ENCODE results near the gene NCK2. TPM values are rescaled to one million over a fixed set of nuclear protein-coding genes. Genes with fewer than 3 reads are reported as not detected.

The NCK2 gene
- total RNA-seq, 1 donor from 2014 or later, result 72.4 TPM

DNA sequence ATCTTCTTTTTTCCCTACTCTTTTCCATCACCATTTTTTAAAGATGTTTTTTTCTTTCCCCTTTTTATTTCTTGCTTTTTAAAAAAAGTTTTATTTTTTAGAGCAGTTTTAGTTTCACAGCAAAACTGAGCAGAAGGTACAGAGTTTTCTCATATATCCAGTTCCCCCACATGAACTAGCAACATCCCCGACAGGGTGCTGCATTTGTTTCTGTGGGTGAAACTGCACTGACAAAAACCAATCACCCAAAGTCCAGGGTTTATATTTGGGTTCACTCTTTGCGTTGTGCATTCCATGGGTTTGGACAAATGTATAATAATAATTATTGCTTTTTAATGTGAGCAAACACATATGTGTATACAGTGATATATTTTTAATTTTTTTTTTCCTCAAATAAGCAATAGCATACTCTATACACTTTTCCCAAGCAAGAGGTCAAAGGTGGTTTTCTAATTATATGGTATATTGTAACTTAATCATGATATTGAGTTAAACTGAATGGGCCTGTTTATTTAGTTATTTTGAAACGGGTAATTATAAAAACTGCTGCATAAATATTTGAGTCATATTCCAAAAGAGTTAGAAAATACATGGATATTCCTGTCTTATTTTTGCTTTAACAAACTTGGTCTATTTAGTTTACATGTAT lies 50.3 kb downstream of the NCK2 start:
- H3K4me1 Mint-ChIP-seq (ENCODE audit: low read depth), result peaks cover 89% of the 10 kb centered on the region
- H3K36me3 Mint-ChIP-seq (ENCODE audit: low read depth), result peaks cover 30% of the 10 kb centered on the region
- no peaks in the 10 kb centered on the region for H3K9me3 Mint-ChIP-seq
- H3K4me3 Mint-ChIP-seq (ENCODE audit: low read depth), result peak overlapping the region; percentile 77
- H3K27ac Mint-ChIP-seq, result peak overlapping the region; percentile 91
- intact Hi-C loops (cut with micrococcal nuclease), result loop anchor here (5.0 to 10.0 kb wide), 2 partner anchors 292 to 460 kb away; partner anchors contain the start of gene C2orf49
- DNase-seq (ENCODE audit: low spot score), result no peak
- H3K27me3 Mint-ChIP-seq (ENCODE audit: low read depth), result no peaks in the 10 kb centered on the region

DNA sequence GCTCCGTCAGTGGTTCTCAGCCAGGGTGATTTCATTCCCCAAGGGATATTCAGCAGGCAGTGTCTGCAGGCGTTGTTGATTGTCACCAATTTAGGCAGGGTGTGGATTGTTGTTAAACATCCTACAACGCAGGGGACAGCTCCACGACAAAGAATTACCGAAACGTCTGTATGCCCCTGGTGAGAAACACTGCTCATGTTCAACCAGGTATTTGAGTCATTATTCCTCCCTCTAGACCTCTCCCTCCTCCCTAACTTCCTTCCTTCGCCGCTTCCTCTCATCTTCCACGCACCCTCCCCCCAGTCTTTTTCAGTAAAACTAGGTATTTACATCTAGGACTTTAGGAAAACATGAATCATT lies 50.8 kb downstream of the NCK2 start:
- no peak for DNase-seq (ENCODE audit: low spot score)
- intact Hi-C loops (cut with micrococcal nuclease), result loop anchor here (5.0 to 10.0 kb wide), 2 partner anchors 292 to 461 kb away; partner anchors contain the start of gene C2orf49
- Mint-ChIP-seq H3K36me3 (ENCODE audit: low read depth) (peaks cover 35% of the 10 kb centered on the region), H3K4me3 (ENCODE audit: low read depth) (peak overlapping the region; percentile 77), H3K9me3 (no peaks in the 10 kb centered on the region), H3K27ac (peak overlapping the region; percentile 91), H3K27me3 (ENCODE audit: low read depth) (no peaks in the 10 kb centered on the region), H3K4me1 (ENCODE audit: low read depth) (peaks cover 89% of the 10 kb centered on the region)

DNA sequence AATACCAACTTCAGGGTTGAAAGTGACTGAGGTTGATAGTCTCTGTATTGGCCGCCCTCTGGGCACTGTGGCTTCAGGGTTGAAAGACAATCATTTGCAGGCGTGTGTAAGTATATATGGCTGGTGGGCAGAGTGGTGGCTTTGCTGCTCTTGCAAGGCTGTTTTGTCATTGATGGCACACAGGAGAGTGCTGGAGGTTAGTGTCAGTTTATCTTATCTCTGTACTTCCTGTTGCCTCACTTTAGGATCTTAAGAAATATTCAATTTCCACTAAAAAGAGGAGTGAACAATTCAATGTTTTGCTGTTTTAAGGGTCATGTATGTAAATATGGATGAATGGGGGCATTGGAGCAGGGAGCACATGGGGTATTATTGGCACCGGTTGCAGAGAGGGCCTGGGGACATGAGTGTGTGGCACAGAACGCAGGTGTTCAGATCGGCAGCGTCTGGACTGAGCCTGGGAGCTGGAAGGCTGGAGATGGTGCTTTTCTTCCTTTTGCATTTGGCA lies 51.5 kb downstream of the NCK2 start:
- H3K27me3 Mint-ChIP-seq (ENCODE audit: low read depth), result no peaks in the 10 kb centered on the region
- peak overlapping the region; percentile 91 for H3K27ac Mint-ChIP-seq
- peaks cover 87% of the 10 kb centered on the region for H3K4me1 Mint-ChIP-seq (ENCODE audit: low read depth)
- intact Hi-C loops (cut with micrococcal nuclease), result loop anchor here (2.0 to 10.0 kb wide), 4 partner anchors 41 to 461 kb away; partner anchors contain the start of gene C2orf49
- peaks cover 41% of the 10 kb centered on the region for H3K36me3 Mint-ChIP-seq (ENCODE audit: low read depth)
- peak overlapping the region; percentile 77 for H3K4me3 Mint-ChIP-seq (ENCODE audit: low read depth)
- H3K9me3 Mint-ChIP-seq, result no peaks in the 10 kb centered on the region
- peak; percentile 53 for DNase-seq (ENCODE audit: low spot score)

DNA sequence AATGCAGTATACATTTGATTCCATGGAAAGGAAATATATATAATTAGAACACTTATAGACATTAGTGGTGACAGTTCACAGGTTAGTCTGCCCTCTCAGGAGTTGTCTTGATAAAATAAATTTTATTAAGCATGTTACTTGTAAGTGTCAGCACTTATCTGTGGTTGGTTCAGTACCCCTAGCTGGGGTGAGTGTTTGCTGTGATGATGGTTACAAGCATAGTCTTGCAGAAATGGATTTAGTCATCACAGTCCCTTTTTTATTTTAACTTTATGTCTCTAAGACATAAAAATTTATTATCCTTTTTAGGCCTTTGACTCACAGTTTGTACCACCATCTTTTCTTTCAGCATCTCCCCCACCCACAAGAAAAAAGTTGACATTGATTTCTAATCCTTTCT lies 52.1 kb downstream of the NCK2 start:
- intact Hi-C loops (cut with micrococcal nuclease), result loop anchor here (1.0 to 10.0 kb wide), 6 partner anchors 40 to 462 kb away; partner anchors contain the start of gene C2orf49
- Mint-ChIP-seq H3K4me1 (ENCODE audit: low read depth) (peaks cover 87% of the 10 kb centered on the region), H3K27ac (peak overlapping the region; percentile 91), H3K36me3 (ENCODE audit: low read depth) (peaks cover 40% of the 10 kb centered on the region), H3K4me3 (ENCODE audit: low read depth) (peak overlapping the region; percentile 53), H3K9me3 (no peaks in the 10 kb centered on the region), H3K27me3 (ENCODE audit: low read depth) (no peaks in the 10 kb centered on the region)
- DNase-seq (ENCODE audit: low spot score), result no peak

DNA sequence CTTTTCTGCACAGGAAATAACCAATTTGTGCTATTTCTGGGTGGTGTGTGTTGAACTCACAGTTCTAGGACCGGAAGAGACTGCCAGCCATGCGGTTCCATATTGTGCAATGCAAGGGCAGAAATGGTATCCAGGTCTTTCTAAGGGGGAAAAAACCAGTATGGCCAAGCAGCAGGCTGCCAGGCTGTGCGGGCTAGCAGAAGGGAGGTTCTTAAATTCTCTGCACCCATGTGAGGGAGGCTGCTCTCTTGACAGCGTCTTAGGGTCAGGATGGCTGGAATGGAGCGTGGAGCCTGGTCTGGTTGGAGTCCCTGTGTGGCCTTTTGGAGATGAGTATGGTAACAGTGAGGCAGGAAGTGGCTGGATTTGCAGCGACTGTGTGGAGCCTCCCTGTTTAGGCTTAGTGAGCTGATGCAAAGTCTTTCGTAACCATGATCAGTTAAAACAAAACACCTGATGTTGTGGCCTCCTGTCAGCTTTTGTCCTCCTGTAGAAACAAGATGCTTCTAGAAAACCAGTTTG lies 52.6 kb downstream of the NCK2 start:
- H3K4me1 Mint-ChIP-seq (ENCODE audit: low read depth), result peaks cover 87% of the 10 kb centered on the region
- H3K9me3 Mint-ChIP-seq, result no peaks in the 10 kb centered on the region
- intact Hi-C loops (cut with micrococcal nuclease), result loop anchor here (1.0 to 10.0 kb wide), 6 partner anchors 39 to 463 kb away; partner anchors contain the start of gene C2orf49
- peaks cover 41% of the 10 kb centered on the region for H3K36me3 Mint-ChIP-seq (ENCODE audit: low read depth)
- peak overlapping the region; percentile 53 for H3K4me3 Mint-ChIP-seq (ENCODE audit: low read depth)
- peak; percentile 48 for DNase-seq (ENCODE audit: low spot score)
- H3K27me3 Mint-ChIP-seq (ENCODE audit: low read depth), result no peaks in the 10 kb centered on the region
- H3K27ac Mint-ChIP-seq, result peak overlapping the region; percentile 91

DNA sequence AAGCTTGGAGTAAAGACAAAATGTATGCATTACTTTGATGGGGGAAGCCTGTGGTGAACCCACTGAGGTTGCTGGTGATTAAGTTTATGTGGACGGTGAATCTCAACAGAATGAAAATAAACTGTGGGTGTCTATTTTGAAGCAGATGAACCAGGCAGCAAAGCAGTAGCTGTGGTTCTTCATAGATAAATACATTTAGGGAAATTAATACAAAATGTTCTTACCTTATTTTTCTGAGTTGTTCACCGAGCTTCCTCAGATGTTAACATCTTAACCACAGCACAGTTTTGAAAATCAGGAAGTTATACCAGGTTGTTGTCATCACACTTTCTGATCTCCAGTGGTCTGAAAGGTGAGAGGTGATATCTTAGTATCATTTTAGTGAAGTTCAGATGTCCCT lies 53.9 kb downstream of the NCK2 start:
- no peaks in the 10 kb centered on the region for H3K9me3 Mint-ChIP-seq
- peaks cover 86% of the 10 kb centered on the region for H3K4me1 Mint-ChIP-seq (ENCODE audit: low read depth)
- DNase-seq (ENCODE audit: low spot score), result no peak
- H3K27ac Mint-ChIP-seq, result peak overlapping the region; percentile 91
- intact Hi-C loops (cut with micrococcal nuclease), result loop anchor here (5.0 to 10.0 kb wide), 2 partner anchors 289 to 464 kb away; partner anchors contain the start of gene C2orf49
- peaks cover 35% of the 10 kb centered on the region for H3K36me3 Mint-ChIP-seq (ENCODE audit: low read depth)
- H3K4me3 Mint-ChIP-seq (ENCODE audit: low read depth), result peak overlapping the region; percentile 72
- no peaks in the 10 kb centered on the region for H3K27me3 Mint-ChIP-seq (ENCODE audit: low read depth)

DNA sequence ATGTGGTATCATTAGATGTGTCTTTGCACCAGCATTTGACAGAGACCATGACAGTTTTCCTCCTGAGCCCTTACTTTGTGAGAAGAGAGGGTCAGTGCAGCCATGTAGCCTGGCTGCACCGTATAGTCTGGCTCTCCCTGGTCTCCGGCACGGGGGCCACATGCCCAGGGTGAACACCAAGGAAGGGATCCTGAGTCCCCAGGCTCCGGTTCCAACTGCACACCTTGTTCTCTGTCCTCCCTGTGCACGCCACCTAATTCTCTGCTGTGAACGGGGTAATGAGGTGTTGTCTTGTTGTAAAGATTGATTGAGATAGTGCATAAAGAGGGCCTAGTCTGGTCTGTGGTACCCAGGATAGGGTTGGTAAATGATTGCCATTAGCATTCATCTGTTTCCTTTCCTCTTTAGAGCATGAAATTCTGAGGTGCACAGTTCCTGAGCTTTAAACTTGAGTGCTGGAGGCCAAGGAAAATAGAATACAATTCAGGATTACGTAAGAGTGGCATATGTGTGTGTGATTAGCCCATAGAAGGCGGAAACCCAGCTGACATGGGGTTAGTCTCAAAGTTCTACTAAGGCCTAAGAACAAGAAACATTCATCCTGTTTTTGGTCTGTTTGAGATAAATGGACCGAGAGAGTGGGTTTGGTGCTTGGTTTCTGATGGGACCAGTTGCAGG lies 55.5 kb downstream of the NCK2 start:
- Mint-ChIP-seq H3K27ac (peak overlapping the region; percentile 75), H3K4me3 (ENCODE audit: low read depth) (no peak overlapping the region), H3K27me3 (ENCODE audit: low read depth) (no peaks in the 10 kb centered on the region), H3K36me3 (ENCODE audit: low read depth) (peaks cover 49% of the 10 kb centered on the region), H3K4me1 (ENCODE audit: low read depth) (peaks cover 95% of the 10 kb centered on the region), H3K9me3 (no peaks in the 10 kb centered on the region)
- DNase-seq (ENCODE audit: low spot score), result no peak
- intact Hi-C loops (cut with micrococcal nuclease), result no loop called here

DNA sequence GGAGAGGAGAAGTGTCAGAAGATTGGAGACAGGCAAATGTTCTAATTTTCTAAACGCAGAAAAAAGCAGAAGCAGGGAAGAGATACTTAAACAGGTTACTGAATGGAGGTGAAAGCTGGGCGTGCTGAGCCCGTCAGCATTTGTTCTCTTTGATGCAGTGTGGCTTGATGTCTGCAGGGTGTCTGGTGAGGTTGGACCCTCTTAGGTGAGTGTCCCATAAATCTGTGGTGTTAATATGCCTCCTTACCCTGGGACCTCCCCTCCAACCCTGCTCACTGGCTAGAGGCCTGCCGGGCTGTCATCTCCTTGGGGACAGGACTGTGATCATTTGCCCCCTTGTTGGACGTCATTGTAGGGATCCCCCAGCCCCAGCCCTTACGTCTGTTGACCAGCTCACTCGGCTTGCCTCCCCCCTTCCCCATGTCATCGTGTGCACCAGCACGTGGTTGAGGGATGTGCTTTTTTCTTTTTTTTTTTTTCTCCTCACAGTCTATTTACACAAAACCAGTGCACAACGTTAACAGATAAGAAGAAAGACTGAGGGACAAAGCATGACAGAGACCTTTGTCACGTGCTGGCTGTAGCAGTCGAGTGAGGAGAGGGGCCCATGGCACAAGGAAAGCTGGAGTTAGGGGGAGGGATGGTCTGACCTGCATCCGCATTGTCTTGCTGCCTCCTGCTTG lies 56.4 kb downstream of the NCK2 start:
- Mint-ChIP-seq H3K9me3 (no peaks in the 10 kb centered on the region), H3K27me3 (ENCODE audit: low read depth) (no peaks in the 10 kb centered on the region), H3K4me3 (ENCODE audit: low read depth) (no peak overlapping the region), H3K36me3 (ENCODE audit: low read depth) (peaks cover 57% of the 10 kb centered on the region), H3K27ac (peak overlapping the region; percentile 75), H3K4me1 (ENCODE audit: low read depth) (peaks cover 91% of the 10 kb centered on the region)
- intact Hi-C loops (cut with micrococcal nuclease), result no loop called here
- no peak for DNase-seq (ENCODE audit: low spot score)

DNA sequence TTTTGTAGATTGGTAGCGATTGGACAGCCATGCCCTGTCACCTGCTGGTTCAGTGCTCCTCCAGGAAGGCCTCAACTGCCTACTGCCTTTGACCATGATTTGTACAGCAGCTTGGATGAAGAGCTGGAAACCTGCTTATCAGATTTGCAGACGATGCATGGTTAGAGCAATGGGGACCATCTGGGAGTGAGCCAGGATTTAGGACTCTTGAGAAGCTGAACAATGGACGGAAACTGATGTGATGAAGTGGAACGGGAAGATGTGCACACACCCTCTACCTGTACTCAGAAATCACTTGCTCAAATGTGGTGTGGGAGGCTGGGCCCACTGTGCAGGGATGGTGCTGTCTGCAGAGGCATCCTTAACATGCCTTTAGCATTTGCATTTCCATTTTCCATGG lies 57.2 kb downstream of the NCK2 start:
- Mint-ChIP-seq H3K4me3 (ENCODE audit: low read depth) (peak overlapping the region; percentile 31), H3K36me3 (ENCODE audit: low read depth) (peaks cover 65% of the 10 kb centered on the region), H3K27me3 (ENCODE audit: low read depth) (no peaks in the 10 kb centered on the region), H3K27ac (peak overlapping the region; percentile 78), H3K4me1 (ENCODE audit: low read depth) (peaks cover 86% of the 10 kb centered on the region), H3K9me3 (no peaks in the 10 kb centered on the region)
- intact Hi-C loops (cut with micrococcal nuclease), result loop anchor here (2.0 kb wide), 1 partner anchor 13 kb away; no protein-coding TSS in a partner anchor
- no peak for DNase-seq (ENCODE audit: low spot score)

DNA sequence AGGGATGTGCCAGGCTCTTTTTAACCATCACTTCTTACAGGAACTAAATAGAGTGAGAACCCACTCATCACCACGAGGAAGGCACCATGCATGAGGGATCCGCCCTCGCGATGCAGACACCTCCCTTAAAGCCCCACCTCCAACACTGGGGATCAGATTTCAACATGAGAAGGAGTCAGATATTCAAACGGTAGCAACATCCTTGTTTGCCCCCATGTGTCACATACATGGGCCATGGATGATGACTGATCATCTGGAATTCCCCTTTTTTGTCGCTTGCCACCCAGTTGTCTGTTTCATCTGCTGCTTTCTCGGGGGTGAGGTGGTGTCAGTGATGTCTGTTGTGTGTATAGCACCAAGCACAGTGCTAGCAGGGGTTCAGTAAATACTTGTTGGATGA lies 57.9 kb downstream of the NCK2 start:
- peak; percentile 52 for DNase-seq (ENCODE audit: low spot score)
- H3K4me3 Mint-ChIP-seq (ENCODE audit: low read depth), result peak overlapping the region; percentile 31
- peaks cover 84% of the 10 kb centered on the region for H3K4me1 Mint-ChIP-seq (ENCODE audit: low read depth)
- intact Hi-C loops (cut with micrococcal nuclease), result loop anchor here (2.0 kb wide), 1 partner anchor 14 kb away; no protein-coding TSS in a partner anchor
- no peaks in the 10 kb centered on the region for H3K9me3 Mint-ChIP-seq
- H3K27me3 Mint-ChIP-seq (ENCODE audit: low read depth), result no peaks in the 10 kb centered on the region
- H3K27ac Mint-ChIP-seq, result peak overlapping the region; percentile 78
- peaks cover 66% of the 10 kb centered on the region for H3K36me3 Mint-ChIP-seq (ENCODE audit: low read depth)

DNA sequence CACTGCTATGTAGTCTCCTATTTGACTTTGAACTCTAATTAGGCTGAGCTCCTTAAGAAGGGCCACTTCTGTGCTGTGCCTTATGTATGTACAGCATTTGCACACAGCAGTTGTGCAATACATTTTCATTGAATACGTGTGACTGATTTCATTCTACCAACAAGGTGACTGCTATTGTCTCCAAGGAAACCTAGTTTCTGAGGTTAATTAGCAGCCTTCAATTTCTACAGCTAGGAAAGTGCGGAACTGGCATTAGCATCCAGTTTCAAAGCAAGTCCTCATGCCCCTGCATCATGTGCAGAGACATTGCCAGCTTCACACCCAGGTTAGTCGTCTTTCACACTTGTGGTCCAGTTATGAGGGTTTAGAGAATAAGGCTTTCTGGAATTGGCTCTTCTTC lies 58.6 kb downstream of the NCK2 start:
- intact Hi-C loops (cut with micrococcal nuclease), result loop anchor here (2.0 kb wide), 1 partner anchor 15 kb away; no protein-coding TSS in a partner anchor
- Mint-ChIP-seq H3K9me3 (no peaks in the 10 kb centered on the region), H3K4me3 (ENCODE audit: low read depth) (no peak overlapping the region), H3K27me3 (ENCODE audit: low read depth) (no peaks in the 10 kb centered on the region), H3K4me1 (ENCODE audit: low read depth) (peaks cover 82% of the 10 kb centered on the region), H3K27ac (peak overlapping the region; percentile 78), H3K36me3 (ENCODE audit: low read depth) (peaks cover 66% of the 10 kb centered on the region)
- no peak for DNase-seq (ENCODE audit: low spot score)

DNA sequence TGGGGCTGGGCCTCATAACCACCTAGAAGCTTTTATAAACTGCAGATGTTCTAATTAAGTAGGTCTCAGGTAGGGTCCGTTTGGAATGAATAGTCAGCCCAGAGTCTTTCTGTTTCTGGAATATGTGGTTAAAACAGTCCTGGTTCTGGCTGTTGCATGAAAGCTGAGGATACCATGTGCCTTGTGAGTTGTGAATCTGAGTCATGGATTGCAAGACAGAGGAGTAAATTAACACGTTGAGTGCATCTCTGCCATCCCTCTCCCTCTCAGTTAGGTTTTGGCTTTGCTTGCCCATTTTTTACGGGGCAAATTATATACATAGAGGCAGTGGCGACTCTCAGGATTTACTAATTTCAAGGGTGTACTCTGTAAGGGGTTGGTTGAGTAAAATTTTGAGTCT lies 59.1 kb downstream of the NCK2 start:
- Mint-ChIP-seq H3K4me1 (ENCODE audit: low read depth) (peaks cover 82% of the 10 kb centered on the region), H3K4me3 (ENCODE audit: low read depth) (no peak overlapping the region), H3K9me3 (no peaks in the 10 kb centered on the region), H3K27ac (peak overlapping the region; percentile 78), H3K36me3 (ENCODE audit: low read depth) (peaks cover 69% of the 10 kb centered on the region), H3K27me3 (ENCODE audit: low read depth) (no peaks in the 10 kb centered on the region)
- intact Hi-C loops (cut with micrococcal nuclease), result loop anchor here (2.0 kb wide), 1 partner anchor 15 kb away; no protein-coding TSS in a partner anchor
- no peak for DNase-seq (ENCODE audit: low spot score)
